Central memory CD8-positive, alpha-beta T cell (primary cell): ENCODE data around the gene TLE6.

Source experiments
- ATAC-seq: fragments of 150-1000 bp; cut with Tn5 transposase; replicated peaks from 2 replicates; pipeline ENCODE4 v1.10.0; 2022; ENCODE audit warnings: mild to moderate bottlenecking, moderate FRiP score, moderate number of reproducible peaks; ENCODE audit not compliant: poor library complexity, severe bottlenecking; ENCODE audit errors: extremely low read depth
- DNase-seq, 2 donors: peaks; one replicate each; pipeline ENCODE4 v3.0.0; 2021; ENCODE audit warnings: low spot score in 2 of 2
- H3K27ac Mint-ChIP-seq: one replicate; pipeline ENCODE4 v1.8.0; 2022; ENCODE audit warnings: low read depth, mild to moderate bottlenecking, moderate library complexity, mixed read lengths
- H3K27me3 Mint-ChIP-seq: one replicate; pipeline ENCODE4 v1.8.0; 2022; ENCODE audit warnings: mixed read lengths
- H3K36me3 Mint-ChIP-seq: one replicate; pipeline ENCODE4 v1.8.0; 2022; ENCODE audit warnings: mild to moderate bottlenecking, moderate library complexity, mixed read lengths; ENCODE audit not compliant: insufficient read depth
- H3K4me1 Mint-ChIP-seq: one replicate; pipeline ENCODE4 v1.8.0; 2022; ENCODE audit warnings: mixed read lengths
- H3K4me3 Mint-ChIP-seq: one replicate; pipeline ENCODE4 v1.8.0; 2022; ENCODE audit warnings: mild to moderate bottlenecking, moderate library complexity, mixed read lengths
- H3K9me3 Mint-ChIP-seq: one replicate; pipeline ENCODE4 v1.8.0; 2022; ENCODE audit warnings: mixed read lengths

TLE6 gene

GRCh38 chr19:3038214-3038613 is 60.9 kb downstream of the TLE6 start:
- Mint-ChIP-seq H3K36me3 (peaks cover 30% of the 10 kb centered on the region), H3K27me3 (no peaks in the 10 kb centered on the region), H3K9me3 (no peaks in the 10 kb centered on the region), H3K4me1 (peaks cover 30% of the 10 kb centered on the region), H3K4me3 (no peak overlapping the region), H3K27ac (no peak overlapping the region)
- no peak for DNase-seq
- ATAC-seq, result no peak

- DNase-seq, result no peak
- no peaks in the 10 kb centered on the region for H3K9me3 Mint-ChIP-seq
- no peaks in the 10 kb centered on the region for H3K27me3 Mint-ChIP-seq
- peaks cover 30% of the 10 kb centered on the region for H3K4me1 Mint-ChIP-seq
- no peak overlapping the region for H3K27ac Mint-ChIP-seq
- ATAC-seq, result no peak
- no peak overlapping the region for H3K4me3 Mint-ChIP-seq
- H3K36me3 Mint-ChIP-seq, result peaks cover 29% of the 10 kb centered on the region
These were observed 61.8 kb downstream of the TLE6 start for GRCh38 chr19:3039125-3039524.

- H3K27ac Mint-ChIP-seq, result no peak overlapping the region
- H3K4me3 Mint-ChIP-seq, result no peak overlapping the region
- ATAC-seq (no peak), DNase-seq (no peak)
- no peaks in the 10 kb centered on the region for H3K27me3 Mint-ChIP-seq
- H3K36me3 Mint-ChIP-seq, result peaks cover 27% of the 10 kb centered on the region
- peaks cover 25% of the 10 kb centered on the region for H3K4me1 Mint-ChIP-seq
- no peaks in the 10 kb centered on the region for H3K9me3 Mint-ChIP-seq
These were observed 62.3 kb downstream of the TLE6 start for GRCh38 chr19:3039641-3040077.

- no peaks in the 10 kb centered on the region for H3K9me3 Mint-ChIP-seq
- no peak overlapping the region for H3K4me3 Mint-ChIP-seq
- DNase-seq, result no peak
- peaks cover 13% of the 10 kb centered on the region for H3K4me1 Mint-ChIP-seq
- no peak overlapping the region for H3K27ac Mint-ChIP-seq
- H3K36me3 Mint-ChIP-seq, result peaks cover 10% of the 10 kb centered on the region
- ATAC-seq, result no peak
- no peaks in the 10 kb centered on the region for H3K27me3 Mint-ChIP-seq
These were observed 64.0 kb downstream of the TLE6 start for GRCh38 chr19:3041327-3041726.

- Mint-ChIP-seq H3K9me3 (no peaks in the 10 kb centered on the region), H3K4me1 (peaks cover 13% of the 10 kb centered on the region), H3K27me3 (no peaks in the 10 kb centered on the region), H3K4me3 (no peak overlapping the region), H3K36me3 (peaks cover 5% of the 10 kb centered on the region), H3K27ac (no peak overlapping the region)
- no peak for ATAC-seq
- DNase-seq, result no peak
These were observed 64.6 kb downstream of the TLE6 start for GRCh38 chr19:3041761-3042620.

- Mint-ChIP-seq H3K9me3 (no peaks in the 10 kb centered on the region), H3K4me1 (peaks cover 18% of the 10 kb centered on the region)
- no peak for ATAC-seq
These were observed 65.4 kb downstream of the TLE6 start for GRCh38 chr19:3042621-3043267.

More at GRCh38 chr19:3042621-3043267, 65.4 kb downstream of the TLE6 start:
- Mint-ChIP-seq H3K36me3 (peaks cover 5% of the 10 kb centered on the region), H3K4me3 (no peak overlapping the region), H3K27ac (no peak overlapping the region), H3K27me3 (no peaks in the 10 kb centered on the region)
- DNase-seq, result no peak
